ENCODE results near the gene CPSF7. TPM values are rescaled to one million over a fixed set of nuclear protein-coding genes. Genes with fewer than 3 reads are reported as not detected.
A peak's percentile ranks its signal among the peaks of the same experiment; 100 is the strongest.
"Not testable (repeated sequence)": the region's sequence is repeated elsewhere in the genome, so short reads cannot be mapped to it uniquely, and the experiment has no call there.

The CPSF7 gene
- total and polyA plus RNA-seq, 3 experiments from 2014 or later = 32.9 to 140 (median 128) TPM

- peak overlapping the region; percentile 97 for H3K27ac ChIP-seq (ENCODE audit: low read depth, low read length)
- H3K9me3 ChIP-seq (ENCODE audit: low read length); H3K27me3 ChIP-seq (ENCODE audit: insufficient read depth, low read length, poor library complexity, severe bottlenecking); H3K9me3 Mint-ChIP-seq; DNase-seq; H3K27me3 Mint-ChIP-seq: not testable (repeated sequence)
- Mint-ChIP-seq H3K4me1 (peaks cover 58 to 80% (median 76%) of the 10 kb centered on the region in 3 donors), H3K27ac (peak overlapping the region; percentile 97 to 100 (median 99)), H3K36me3 (peaks cover 0 to 67% (median 13%) of the 10 kb centered on the region in 3 donors), H3K4me3 (peak overlapping the region; percentile 91 to 100 (median 97))
- ChIA-PET POLR2A (interaction anchor here (0.6 to 2.9 kb wide), 3 partner anchors 39 to 517 kb away, joined by 3 to 20 read pairs (median 4); partner anchors contain the start of genes TMEM109 and TMEM216), CTCF (interaction anchor here (2.7 to 3.8 kb wide), 2 partner anchors 39 to 96 kb away, joined by 12 to 29 read pairs; partner anchors contain the start of genes DDB1, TKFC and TMEM216)
- peak overlapping the region; percentile 93 for H3K4me3 ChIP-seq (ENCODE audit: low read length)
- H3K36me3 ChIP-seq (ENCODE audit: insufficient read depth, low read length) = peaks cover 21% of the 10 kb centered on the region
- H3K4me1 ChIP-seq (ENCODE audit: insufficient read depth, low read length) = peaks cover 52% of the 10 kb centered on the region
Measured at GRCh38 chr11:61430839-61431238, 1.1 kb upstream of the CPSF7 start.

DNA sequence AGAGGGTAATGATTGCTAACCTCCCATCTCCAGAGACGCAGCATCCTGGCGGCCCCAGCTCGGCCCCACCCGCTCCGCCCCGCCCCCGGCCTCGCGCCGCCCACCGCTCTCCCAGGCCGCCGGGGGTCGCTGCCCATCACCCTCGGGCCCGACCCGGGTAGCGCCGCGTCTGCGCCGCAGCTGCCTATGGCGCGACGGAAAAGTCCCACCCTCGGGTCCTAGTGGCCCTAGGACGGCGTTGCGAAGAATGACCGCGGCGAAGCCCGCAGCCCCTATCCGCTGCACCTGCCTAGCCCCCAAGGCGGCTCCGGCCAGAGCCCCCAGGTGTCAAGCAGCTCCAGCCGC lies 457 bp downstream of the CPSF7 start:
- peaks cover 32% of the 10 kb centered on the region for H3K36me3 ChIP-seq (ENCODE audit: insufficient read depth, low read length)
- CTCF ChIA-PET = interaction anchor here (0.9 to 3.8 kb wide), 7 partner anchors 17 to 98 kb away, joined by 3 to 29 read pairs (median 4); partner anchors contain the start of genes CYB561A3, DDB1, TKFC and TMEM138
- H3K36me3 Mint-ChIP-seq = peaks cover 0 to 74% (median 11%) of the 10 kb centered on the region in 3 donors

DNA sequence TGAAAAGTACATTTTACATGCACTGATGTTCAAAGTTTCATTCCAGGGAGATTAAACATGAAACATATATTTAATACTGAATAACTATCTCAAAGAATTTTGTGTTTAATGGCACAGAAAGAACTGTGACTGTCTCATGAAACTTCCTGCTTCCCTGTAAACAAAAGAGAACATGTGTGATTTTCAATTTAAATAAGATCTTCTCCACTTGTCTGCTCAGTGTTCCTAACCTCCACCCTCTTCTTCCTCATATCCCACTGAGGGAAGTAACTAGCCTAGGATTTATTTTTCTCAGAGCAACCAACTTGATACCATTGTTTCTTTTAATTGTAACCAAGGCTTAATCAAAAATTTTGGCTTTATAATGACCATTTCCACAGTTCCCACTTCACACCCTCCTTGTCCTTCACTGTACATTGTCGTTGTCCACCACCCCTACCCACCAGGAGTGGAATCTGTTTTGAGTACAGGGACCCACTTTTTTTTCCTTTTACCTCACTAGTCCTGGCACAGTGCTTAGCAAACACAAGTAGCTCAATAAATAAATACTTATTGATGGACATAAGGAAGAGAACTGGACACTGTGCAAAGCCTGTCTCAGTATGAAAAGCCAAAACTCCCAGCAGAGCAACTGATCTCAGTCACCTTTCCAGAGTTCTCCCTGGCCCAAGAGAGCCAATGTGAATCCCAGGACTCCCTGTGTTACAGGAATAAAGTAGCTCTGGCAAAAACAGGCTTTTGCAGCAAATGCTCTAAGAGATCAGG lies 4.2 kb downstream of the CPSF7 start:
- H3K36me3 ChIP-seq (ENCODE audit: insufficient read depth, low read length) = peaks cover 45% of the 10 kb centered on the region
- Mint-ChIP-seq H3K27ac (peak overlapping the region in 6 of 8 donors; percentile 11 to 76 (median 61)), H3K4me1 (peaks cover 54 to 84% (median 75%) of the 10 kb centered on the region in 3 donors), H3K27me3 (peaks cover 0 to 5% of the 10 kb centered on the region in 2 donors), H3K9me3 (no peaks in the 10 kb centered on the region), H3K36me3 (peaks cover 0 to 85% (median 15%) of the 10 kb centered on the region in 3 donors), H3K4me3 (peak overlapping the region in 2 of 7 donors; percentile 61 to 75)
- DNase-seq = no peak
- no peaks in the 10 kb centered on the region for H3K27me3 ChIP-seq (ENCODE audit: insufficient read depth, low read length, poor library complexity, severe bottlenecking)
- no peak overlapping the region for H3K27ac ChIP-seq (ENCODE audit: low read depth, low read length)
- H3K4me3 ChIP-seq (ENCODE audit: low read length) = no peak overlapping the region
- no peaks in the 10 kb centered on the region for H3K9me3 ChIP-seq (ENCODE audit: low read length)
- CTCF ChIA-PET = interaction anchor here (0.8 to 1.0 kb wide), 2 partner anchors 41 to 89 kb away, joined by 3 read pairs; no protein-coding TSS in a partner anchor
- POLR2A ChIA-PET = interaction anchor here (0.6 kb wide), 1 partner anchor 1421 kb away, joined by 7 read pairs; no protein-coding TSS in a partner anchor
- H3K4me1 ChIP-seq (ENCODE audit: insufficient read depth, low read length) = peaks cover 36% of the 10 kb centered on the region

More for the DNA sequence above, 457 bp downstream of the CPSF7 start:
- H3K27me3 Mint-ChIP-seq = peaks cover 0 to 7% of the 10 kb centered on the region in 2 donors
- Histone ChIP-seq H3K4me1 (ENCODE audit: insufficient read depth, low read length) (peaks cover 55% of the 10 kb centered on the region), H3K27ac (ENCODE audit: low read depth, low read length) (peak overlapping the region; percentile 97), H3K27me3 (ENCODE audit: insufficient read depth, low read length, poor library complexity, severe bottlenecking) (no peaks in the 10 kb centered on the region), H3K9me3 (ENCODE audit: low read length) (no peaks in the 10 kb centered on the region), H3K4me3 (ENCODE audit: low read length) (peak overlapping the region; percentile 72)
- DNase-seq = peak; percentile 71 to 82 (median 78)
- peak overlapping the region; percentile 91 to 100 (median 97) for H3K4me3 Mint-ChIP-seq
- H3K9me3 Mint-ChIP-seq = no peaks in the 10 kb centered on the region
- H3K4me1 Mint-ChIP-seq = peaks cover 58 to 84% (median 80%) of the 10 kb centered on the region in 3 donors
- POLR2A ChIA-PET = interaction anchor here (0.6 to 2.9 kb wide), 5 partner anchors 37 to 387 kb away, joined by 6 to 27 read pairs (median 13); partner anchors contain the start of genes CYB561A3, DDB1, TKFC and TMEM138
- H3K27ac Mint-ChIP-seq = peak overlapping the region; percentile 97 to 100 (median 99)

DNA sequence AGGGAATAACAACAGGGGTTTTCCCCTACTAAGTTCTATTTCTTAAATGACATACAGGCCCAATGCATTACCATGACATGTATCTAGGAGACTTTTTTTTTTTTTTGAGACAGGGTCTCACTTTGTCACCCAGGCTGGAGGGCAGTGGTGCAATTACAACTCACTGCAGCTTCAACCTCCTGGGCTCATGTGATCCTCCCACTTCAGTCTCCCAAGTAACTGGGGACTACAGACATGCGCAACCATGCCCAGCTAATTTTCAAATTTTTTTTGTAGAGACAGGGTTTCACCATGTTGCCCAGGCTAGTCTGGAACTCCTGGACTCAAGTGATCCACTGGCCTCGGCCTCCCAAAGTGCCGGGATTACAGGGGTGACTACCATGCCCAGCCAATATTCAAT lies 7.5 kb downstream of the CPSF7 start:
- Histone ChIP-seq H3K4me3 (ENCODE audit: low read length) (no peak overlapping the region), H3K36me3 (ENCODE audit: insufficient read depth, low read length) (peaks cover 43% of the 10 kb centered on the region), H3K27me3 (ENCODE audit: insufficient read depth, low read length, poor library complexity, severe bottlenecking) (no peaks in the 10 kb centered on the region), H3K9me3 (ENCODE audit: low read length) (no peaks in the 10 kb centered on the region), H3K27ac (ENCODE audit: low read depth, low read length) (no peak overlapping the region), H3K4me1 (ENCODE audit: insufficient read depth, low read length) (peaks cover 17% of the 10 kb centered on the region)
- no peak for DNase-seq
- no peak overlapping the region for H3K4me3 Mint-ChIP-seq
- no peaks in the 10 kb centered on the region for H3K27me3 Mint-ChIP-seq
- H3K27ac Mint-ChIP-seq = peak overlapping the region in 3 of 8 donors; percentile 11 to 43 (median 36)
- H3K9me3 Mint-ChIP-seq = no peaks in the 10 kb centered on the region
- POLR2A ChIA-PET = no interaction called here
- CTCF ChIA-PET = interaction anchor here (0.9 kb wide), 1 partner anchor 86 kb away, joined by 3 read pairs; no protein-coding TSS in a partner anchor
- peaks cover 58 to 87% (median 79%) of the 10 kb centered on the region in 3 donors for H3K4me1 Mint-ChIP-seq
- peaks cover 0 to 95% (median 19%) of the 10 kb centered on the region in 3 donors for H3K36me3 Mint-ChIP-seq

DNA sequence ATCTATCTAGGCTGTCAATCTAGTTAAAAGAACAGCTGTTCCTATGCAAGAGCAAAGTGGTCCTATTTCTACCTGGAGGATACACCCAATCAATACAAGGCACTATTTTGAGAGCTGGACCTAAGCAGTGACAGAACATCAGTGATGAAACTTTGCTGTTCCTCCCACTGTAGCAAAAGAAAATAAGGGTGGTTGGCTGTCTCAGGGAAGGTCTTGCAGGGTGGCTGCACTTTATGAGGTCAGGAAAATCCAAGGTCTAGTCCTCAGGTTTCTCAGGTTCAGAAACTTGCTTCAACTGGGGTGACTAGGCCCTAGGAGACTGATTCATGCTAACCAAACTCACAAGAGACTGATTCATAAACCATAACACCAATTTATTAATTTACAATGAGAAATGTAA lies 11.6 kb downstream of the CPSF7 start:
- no peak overlapping the region for H3K27ac ChIP-seq (ENCODE audit: low read depth, low read length)
- CTCF ChIA-PET = no interaction called here
- no peak overlapping the region for H3K4me3 ChIP-seq (ENCODE audit: low read length)
- Mint-ChIP-seq H3K36me3 (peaks cover 9 to 94% (median 22%) of the 10 kb centered on the region in 3 donors), H3K4me1 (peaks cover 42 to 61% (median 52%) of the 10 kb centered on the region in 3 donors), H3K27me3 (no peaks in the 10 kb centered on the region), H3K27ac (peak overlapping the region in 6 of 8 donors; percentile 13 to 86 (median 40)), H3K4me3 (no peak overlapping the region), H3K9me3 (no peaks in the 10 kb centered on the region)
- peaks cover 61% of the 10 kb centered on the region for H3K36me3 ChIP-seq (ENCODE audit: insufficient read depth, low read length)
- no peaks in the 10 kb centered on the region for H3K4me1 ChIP-seq (ENCODE audit: insufficient read depth, low read length)
- H3K9me3 ChIP-seq (ENCODE audit: low read length) = no peaks in the 10 kb centered on the region
- no peaks in the 10 kb centered on the region for H3K27me3 ChIP-seq (ENCODE audit: insufficient read depth, low read length, poor library complexity, severe bottlenecking)
- DNase-seq = no peak
- POLR2A ChIA-PET = no interaction called here

GRCh38 chr11:61417670-61418069 lies 12.1 kb downstream of the CPSF7 start:
- DNase-seq = no peak
- no peaks in the 10 kb centered on the region for H3K9me3 Mint-ChIP-seq
- no peaks in the 10 kb centered on the region for H3K27me3 Mint-ChIP-seq
- peaks cover 42 to 59% (median 50%) of the 10 kb centered on the region in 3 donors for H3K4me1 Mint-ChIP-seq
- Histone ChIP-seq H3K4me3 (ENCODE audit: low read length) (no peak overlapping the region), H3K36me3 (ENCODE audit: insufficient read depth, low read length) (peaks cover 65% of the 10 kb centered on the region), H3K9me3 (ENCODE audit: low read length) (no peaks in the 10 kb centered on the region), H3K27ac (ENCODE audit: low read depth, low read length) (no peak overlapping the region), H3K27me3 (ENCODE audit: insufficient read depth, low read length, poor library complexity, severe bottlenecking) (no peaks in the 10 kb centered on the region), H3K4me1 (ENCODE audit: insufficient read depth, low read length) (no peaks in the 10 kb centered on the region)
- H3K36me3 Mint-ChIP-seq = peaks cover 9 to 97% (median 21%) of the 10 kb centered on the region in 3 donors
- peak overlapping the region in 7 of 8 donors; percentile 13 to 86 (median 38) for H3K27ac Mint-ChIP-seq
- ChIA-PET CTCF (no interaction called here), POLR2A (no interaction called here)
- no peak overlapping the region for H3K4me3 Mint-ChIP-seq

GRCh38 chr11:61416941-61417340 lies 12.8 kb downstream of the CPSF7 start:
- Histone ChIP-seq H3K9me3 (ENCODE audit: low read length) (no peaks in the 10 kb centered on the region), H3K27me3 (ENCODE audit: insufficient read depth, low read length, poor library complexity, severe bottlenecking) (no peaks in the 10 kb centered on the region), H3K4me1 (ENCODE audit: insufficient read depth, low read length) (no peaks in the 10 kb centered on the region), H3K36me3 (ENCODE audit: insufficient read depth, low read length) (peaks cover 69% of the 10 kb centered on the region), H3K4me3 (ENCODE audit: low read length) (no peak overlapping the region), H3K27ac (ENCODE audit: low read depth, low read length) (no peak overlapping the region)
- H3K36me3 Mint-ChIP-seq = peaks cover 9 to 97% (median 21%) of the 10 kb centered on the region in 3 donors
- ChIA-PET POLR2A (no interaction called here), CTCF (no interaction called here)
- H3K9me3 Mint-ChIP-seq = no peaks in the 10 kb centered on the region
- no peak for DNase-seq
- H3K4me3 Mint-ChIP-seq = no peak overlapping the region
- H3K4me1 Mint-ChIP-seq = peaks cover 37 to 52% (median 44%) of the 10 kb centered on the region in 3 donors
- no peaks in the 10 kb centered on the region for H3K27me3 Mint-ChIP-seq
- H3K27ac Mint-ChIP-seq = peak overlapping the region in 3 of 8 donors; percentile 24 to 59 (median 33)

DNA sequence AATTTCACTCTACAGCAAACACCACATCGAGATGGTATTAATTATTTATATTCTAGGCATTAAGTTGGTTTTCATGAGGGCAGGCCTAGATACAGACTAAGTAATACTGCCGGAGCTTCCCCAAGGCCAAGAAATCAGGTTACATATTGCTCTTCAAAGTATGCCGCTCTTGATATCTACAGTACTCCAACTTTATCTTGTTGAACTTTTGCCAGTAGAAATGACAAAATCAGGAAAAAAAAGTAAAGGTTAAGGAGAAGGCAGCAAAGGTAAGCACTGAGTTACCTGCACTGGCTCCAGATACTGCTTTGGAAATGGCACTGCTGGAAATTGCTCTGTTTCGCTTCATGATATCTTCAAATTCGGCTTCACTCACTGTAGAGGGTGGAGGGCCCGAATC lies 14.4 kb downstream of the CPSF7 start:
- Histone ChIP-seq H3K27ac (ENCODE audit: low read depth, low read length) (no peak overlapping the region), H3K4me1 (ENCODE audit: insufficient read depth, low read length) (no peaks in the 10 kb centered on the region), H3K9me3 (ENCODE audit: low read length) (no peaks in the 10 kb centered on the region), H3K36me3 (ENCODE audit: insufficient read depth, low read length) (peaks cover 71% of the 10 kb centered on the region), H3K4me3 (ENCODE audit: low read length) (no peak overlapping the region), H3K27me3 (ENCODE audit: insufficient read depth, low read length, poor library complexity, severe bottlenecking) (no peaks in the 10 kb centered on the region)
- Mint-ChIP-seq H3K27me3 (no peaks in the 10 kb centered on the region), H3K9me3 (no peaks in the 10 kb centered on the region), H3K4me1 (peaks cover 25 to 37% (median 31%) of the 10 kb centered on the region in 3 donors), H3K27ac (peak overlapping the region in 4 of 8 donors; percentile 12 to 43 (median 26)), H3K36me3 (peaks cover 12 to 97% (median 26%) of the 10 kb centered on the region in 3 donors), H3K4me3 (no peak overlapping the region)
- no peak for DNase-seq
- CTCF ChIA-PET = no interaction called here
- POLR2A ChIA-PET = no interaction called here
